Smooth muscle cell (in vitro differentiated cells): ENCODE measurements around the gene CCT8L2. TPM values are rescaled to one million over a fixed set of nuclear protein-coding genes. Genes with fewer than 3 reads are reported as not detected.
"Not testable (repeated sequence)": the region's sequence is repeated elsewhere in the genome, so short reads cannot be mapped to it uniquely, and the experiment has no call there.

ENCODE experiments used
- DNase-seq: peaks from one replicate; lab custom pipeline; 2025; ENCODE audit not compliant: unreplicated experiment; lab: John Stamatoyannopoulos, UW
- H2AFZ ChIP-seq: fragments of 200-600 bp; sonication (generic); 2 replicates; pipeline ENCODE4 v1.6.0; 2016; ENCODE audit warnings: antibody characterized with exemption, low read depth, mild to moderate bottlenecking
- H3F3A ChIP-seq: fragments of 200-600 bp; sonication (generic); 2 replicates; pipeline ENCODE4 v1.6.0; 2017; ENCODE audit warnings: antibody characterized with exemption, low read depth
- H3K27ac ChIP-seq: fragments of 200-600 bp; sonication (generic); 2 replicates; pipeline ENCODE4 v1.5.1; 2016; ENCODE audit warnings: low read depth, mild to moderate bottlenecking
- H3K27me3 ChIP-seq: fragments of 200-600 bp; sonication (generic); 2 replicates; pipeline ENCODE4 v1.6.1; 2016; ENCODE audit warnings: low read depth, mild to moderate bottlenecking
- H3K36me3 ChIP-seq: fragments of 200-600 bp; sonication (generic); 2 replicates; pipeline ENCODE4 v1.5.1; 2016; ENCODE audit warnings: low read depth
- H3K4me1 ChIP-seq: fragments of 200-600 bp; sonication (generic); 2 replicates; pipeline ENCODE4 v1.5.1; 2016; ENCODE audit warnings: low read depth
- H3K4me2 ChIP-seq: fragments of 200-600 bp; sonication (generic); 2 replicates; pipeline ENCODE4 v1.6.0; 2016; ENCODE audit warnings: mild to moderate bottlenecking
- H3K4me3 ChIP-seq: fragments of 200-600 bp; sonication (generic); 2 replicates; pipeline ENCODE4 v1.5.1; 2016; ENCODE audit warnings: mild to moderate bottlenecking
- H3K79me2 ChIP-seq: fragments of 200-600 bp; sonication (generic); 2 replicates; pipeline ENCODE4 v1.6.0; 2016; ENCODE audit warnings: low read depth, mild to moderate bottlenecking
- H3K9ac ChIP-seq: fragments of 200-600 bp; sonication (generic); 2 replicates; pipeline ENCODE4 v1.6.0; 2016; ENCODE audit warnings: low read depth
- H3K9me3 ChIP-seq: fragments of 200-600 bp; sonication (generic); replicated peaks from 2 replicates; pipeline ENCODE4 v1.5.1; 2016; ENCODE audit warnings: low read depth
- H4K20me1 ChIP-seq: fragments of 200-600 bp; sonication (generic); 2 replicates; pipeline ENCODE4 v1.6.0; 2016; ENCODE audit warnings: low read depth
- CTCF ChIP-seq: fragments of 200-600 bp; sonication (generic); IDR thresholded peaks from 2 replicates; pipeline ENCODE4 v1.5.1; 2017; ENCODE audit warnings: borderline replicate concordance, mild to moderate bottlenecking, antibody characterized with exemption; ENCODE audit not compliant: insufficient read depth, poor library complexity, severe bottlenecking
- WGBS: methylation state at CpG from one replicate; pipeline ENCODE4 v1.1.7; 2016; ENCODE audit warnings: low lambda C conversion rate; 5-methylcytosine and 5-hydroxymethylcytosine counted together
- polyA plus RNA-seq: library from polyadenylated mRNA; unstranded; fragments of >200 nt; fragmentation: Nextera tagmentation; extraction: Ambion mirVana; gene quantifications from 2 replicates; pipeline ENCODE4 v1.2.1, GENCODE V29; 2016
- total RNA-seq: library from RNA; depleted of rRNA; stranded (reverse); fragments of >200 nt; gene quantifications from 2 replicates; pipeline ENCODE4 v1.2.3, GENCODE V29; 2014

Gene CCT8L2
- total and polyA plus RNA-seq, 2 experiments from 2014 or later, result not detected

- not testable (repeated sequence) for H3K27me3 ChIP-seq, H3K4me3 ChIP-seq, H3K4me2 ChIP-seq, H3K9ac ChIP-seq, DNase-seq, H3K4me1 ChIP-seq, H3F3A ChIP-seq, H3K79me2 ChIP-seq, H3K27ac ChIP-seq, H2AFZ ChIP-seq, H3K9me3 ChIP-seq, H4K20me1 ChIP-seq, H3K36me3 ChIP-seq
- WGBS, result 79% methylated on average over 5 of the region's 5 CpGs
Observed at GRCh38 chr22:16560651-16561050, 32.0 kb downstream of the CCT8L2 start.

GRCh38 chr22:16559996-16560395 is 32.6 kb downstream of the CCT8L2 start:
- not testable (repeated sequence) for H4K20me1 ChIP-seq, H3K4me3 ChIP-seq, DNase-seq, H3K4me1 ChIP-seq, H3K4me2 ChIP-seq, H3K9ac ChIP-seq, H3K27ac ChIP-seq, H2AFZ ChIP-seq, H3K27me3 ChIP-seq, H3K9me3 ChIP-seq, H3K36me3 ChIP-seq, H3K79me2 ChIP-seq, H3F3A ChIP-seq
- 64% methylated on average over 1 of the region's 1 CpG for WGBS

- H3K36me3 ChIP-seq, result no peaks in the 10 kb centered on the region
- no peak overlapping the region for H3K4me2 ChIP-seq
- H3F3A ChIP-seq, result no peaks in the 10 kb centered on the region
- no peak for DNase-seq
- no peak overlapping the region for H3K27ac ChIP-seq
- 81% methylated on average over 3 of the region's 3 CpGs for WGBS
- H4K20me1 ChIP-seq, result no peaks in the 10 kb centered on the region
- H2AFZ ChIP-seq, result no peak overlapping the region
- no peaks in the 10 kb centered on the region for H3K27me3 ChIP-seq
- H3K9me3 ChIP-seq, result no peaks in the 10 kb centered on the region
- no peaks in the 10 kb centered on the region for H3K79me2 ChIP-seq
- H3K4me1 ChIP-seq, result no peaks in the 10 kb centered on the region
- H3K9ac ChIP-seq, result no peak overlapping the region
- H3K4me3 ChIP-seq, result no peak overlapping the region
- no peak for TF ChIP-seq CTCF
Observed at GRCh38 chr22:16559056-16559955, 33.3 kb downstream of the CCT8L2 start.

GRCh38 chr22:16558376-16558945 is 34.1 kb downstream of the CCT8L2 start:
- H3K27me3 ChIP-seq, H3K9me3 ChIP-seq, H3K27ac ChIP-seq, H3K79me2 ChIP-seq, H3K4me1 ChIP-seq, H3K4me2 ChIP-seq, H3F3A ChIP-seq, H3K9ac ChIP-seq, H3K4me3 ChIP-seq, H4K20me1 ChIP-seq, DNase-seq, H2AFZ ChIP-seq, H3K36me3 ChIP-seq: not testable (repeated sequence)
- WGBS, result 75% methylated on average over 4 of the region's 4 CpGs

GRCh38 chr22:16557511-16557910 is 35.1 kb downstream of the CCT8L2 start:
- not testable (repeated sequence) for H3K4me1 ChIP-seq, H3K79me2 ChIP-seq, H3K36me3 ChIP-seq, H2AFZ ChIP-seq, H3K27me3 ChIP-seq, H3K9me3 ChIP-seq, H3K9ac ChIP-seq, DNase-seq, H3F3A ChIP-seq, H3K27ac ChIP-seq, H3K4me3 ChIP-seq, H4K20me1 ChIP-seq, H3K4me2 ChIP-seq
- WGBS, result 85% methylated on average over 13 of the region's 13 CpGs

GRCh38 chr22:16555077-16555994 is 37.3 kb downstream of the CCT8L2 start:
- not testable (repeated sequence) for H3K27ac ChIP-seq, H3F3A ChIP-seq, H2AFZ ChIP-seq, H3K4me3 ChIP-seq, H3K27me3 ChIP-seq, H3K4me2 ChIP-seq, H3K79me2 ChIP-seq, DNase-seq, H3K9me3 ChIP-seq, H4K20me1 ChIP-seq, H3K4me1 ChIP-seq, H3K36me3 ChIP-seq, H3K9ac ChIP-seq
- 75% methylated on average over 8 of the region's 8 CpGs for WGBS

- H3K9me3 ChIP-seq, H3K9ac ChIP-seq, H3K4me1 ChIP-seq, H3K4me2 ChIP-seq, H4K20me1 ChIP-seq, H3F3A ChIP-seq, H3K36me3 ChIP-seq, H3K4me3 ChIP-seq, H3K79me2 ChIP-seq, H3K27me3 ChIP-seq, DNase-seq, H2AFZ ChIP-seq, H3K27ac ChIP-seq: not testable (repeated sequence)
- 81% methylated on average over 1 of the region's 1 CpG for WGBS
Observed at GRCh38 chr22:16543310-16543709, 49.3 kb downstream of the CCT8L2 start.
